Spleen (tissue), 7 donors: ENCODE results near the gene DOCK4.

Experiments
- CTCF ChIP-seq, 11 experiments: fragments of 200-600 bp in 7 of 11; fragments of 450-650 bp in 4 of 11; sonication (generic) in 4 of 11; IDR thresholded peaks in 8 of 11; conservative IDR thresholded peaks in 3 of 11; 1 replicate in 7 of 11; 2 replicates in 4 of 11; pipeline versions ENCODE4 v1.4.0 to v1.8.0; 2016 to 2021; ENCODE audit warnings: antibody characterized with exemption in 11 of 11, inconsistent platforms in 4 of 11, mild to moderate bottlenecking in 1 of 11
- POLR2AphosphoS5 ChIP-seq, 3 donors: sonication (generic); formaldehyde crosslinking; IDR thresholded peaks; one replicate each; pipeline ENCODE4 v1.5.1; 2017; ENCODE audit warnings: antibody characterized with exemption in 3 of 3
- donor health status: DM: no; HTN: no; CAD: no; lungs with moderate emphysema.
- donor health status: DM: no; HTN: no; CAD: no.
- donor health status: DM: no; HTN: no; CAD: no.

DNA sequence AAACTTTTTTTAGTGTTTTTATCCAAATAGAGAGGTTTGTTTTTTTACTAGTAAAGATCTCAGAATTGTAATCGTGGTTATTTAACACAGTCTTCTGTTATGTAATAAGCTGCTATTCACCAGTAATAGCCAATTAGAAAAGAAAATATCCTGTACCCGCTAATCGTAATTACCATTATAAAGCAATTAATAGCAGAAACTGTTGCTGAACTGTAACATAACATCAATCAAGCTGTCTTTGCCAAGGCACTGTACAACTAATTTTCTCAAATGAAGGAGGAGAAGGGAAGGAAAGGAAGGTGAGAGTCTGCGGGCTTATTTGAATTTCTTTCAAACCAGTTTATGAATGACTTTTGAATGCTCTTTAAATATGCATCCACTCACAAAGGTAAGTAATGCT is 9.6 kb upstream of the DOCK4 start:
- TF ChIP-seq CTCF (IDR thresholded peaks at IDR 0.05 in 8 of 11, conservative IDR thresholded peaks at IDR 0.05 in 3 of 11) (no peak), POLR2AphosphoS5 (IDR thresholded peaks at IDR 0.05) (no peak)
